SK-N-SH (cell line): ENCODE results near the gene KIF9. TPM values are rescaled to one million over a fixed set of nuclear protein-coding genes. Genes with fewer than 3 reads are reported as not detected.
"Not testable (repeated sequence)": the region's sequence is repeated elsewhere in the genome, so short reads cannot be mapped to it uniquely, and the experiment has no call there.

Source experiments
- CTCF ChIA-PET: fragments of 300-600, 350-600 bp; formaldehyde crosslinking; extraction: SDS; loops from one replicate; lab custom pipeline; 2021; lab: Yijun Ruan, JAX
- POLR2A ChIA-PET: fragments of 350-600 bp; sonication (Branson Sonifier 250); formaldehyde crosslinking; extraction: SDS; loops from one replicate; lab custom pipeline; 2020; ENCODE audit warnings: antibody characterized with exemption, inconsistent platforms; lab: Yijun Ruan, JAX
- DNase-seq: peaks from one replicate; pipeline ENCODE4 v3.0.0; 2012
- H2AFZ ChIP-seq: fragments of 200-600 bp; sonication (generic); 2 replicates; pipeline ENCODE4 v1.8.1; 2016; ENCODE audit warnings: antibody characterized with exemption, mild to moderate bottlenecking, low read depth
- H3F3A ChIP-seq: fragments of 200-600 bp; sonication (generic); replicated peaks from 2 replicates; pipeline ENCODE3; 2016; ENCODE audit warnings: antibody characterized with exemption, mild to moderate bottlenecking; ENCODE audit not compliant: insufficient read depth
- H3K27ac ChIP-seq, 2 experiments: fragments of 200-500 bp in 1 of 2; fragments of 200-600 bp in 1 of 2; sonication (Bioruptor generic) in 1 of 2; sonication (generic), shearing (Covaris generic) in 1 of 2; 2 replicates each; pipeline versions ENCODE4 v1.5.1 to v1.6.1; 2014 to 2016; ENCODE audit warnings: low read depth in 2 of 2, inconsistent platforms in 1 of 2, low read length in 1 of 2, mild to moderate bottlenecking in 1 of 2, mixed read lengths in 1 of 2
- H3K27me3 ChIP-seq: fragments of 200-600 bp; sonication (generic), shearing (Covaris generic); 2 replicates; pipeline ENCODE4 v1.6.1; 2016; ENCODE audit warnings: mixed run types; ENCODE audit not compliant: insufficient read depth
- H3K36me3 ChIP-seq, 2 experiments: fragments of 200-500 bp in 1 of 2; fragments of 200-600 bp in 1 of 2; sonication (Bioruptor generic) in 1 of 2; sonication (generic) in 1 of 2; replicated peaks in 1 of 2; 2 replicates each; pipeline versions ENCODE3 to v1.5.1; 2014 to 2016; ENCODE audit warnings: low read length in 1 of 2, mild to moderate bottlenecking in 1 of 2; ENCODE audit not compliant: insufficient read depth in 2 of 2, control insufficient read depth in 1 of 2
- H3K4me1 ChIP-seq, 2 experiments: fragments of 200-500 bp in 1 of 2; fragments of 200-600 bp in 1 of 2; sonication (Bioruptor generic) in 1 of 2; sonication (generic), shearing (Covaris generic) in 1 of 2; 2 replicates each; pipeline versions ENCODE4 v1.5.1 to v1.6.1; 2014 to 2016; ENCODE audit warnings: low read depth in 1 of 2, low read length in 1 of 2, mixed run types in 1 of 2; ENCODE audit not compliant: insufficient read depth in 2 of 2, control insufficient read depth in 1 of 2
- H3K4me2 ChIP-seq: fragments of 200-600 bp; sonication (generic), shearing (Covaris generic); 2 replicates; pipeline ENCODE4 v1.6.1; 2017; ENCODE audit warnings: mixed run types
- H3K4me3 ChIP-seq, 2 experiments: fragments of 200-500 bp in 1 of 2; fragments of 200-600 bp in 1 of 2; sonication (Bioruptor generic) in 1 of 2; sonication (generic), shearing (Covaris generic) in 1 of 2; 2 replicates each; pipeline versions ENCODE4 v1.5.1 to v1.8.1; 2014 to 2016; ENCODE audit warnings: low read depth in 2 of 2, inconsistent platforms in 1 of 2, low read length in 1 of 2, mild to moderate bottlenecking in 1 of 2, mixed read lengths in 1 of 2, moderate library complexity in 1 of 2
- H3K79me2 ChIP-seq: fragments of 200-600 bp; sonication (generic); 2 replicates; pipeline ENCODE4 v1.8.1; 2017; ENCODE audit warnings: mild to moderate bottlenecking; ENCODE audit not compliant: insufficient read depth
- H3K9ac ChIP-seq: fragments of 200-600 bp; sonication (generic); 2 replicates; pipeline ENCODE4 v1.6.1; 2017; ENCODE audit warnings: mixed run types
- H3K9me2 ChIP-seq: fragments of 200-600 bp; sonication (generic); 2 replicates; pipeline ENCODE4 v1.6.1; 2017; ENCODE audit warnings: mixed run types
- H3K9me3 ChIP-seq: fragments of 200-600 bp; sonication (generic); 2 replicates; pipeline ENCODE4 v1.6.1; 2017; ENCODE audit warnings: mixed run types, mild to moderate bottlenecking, moderate library complexity
- H4K20me1 ChIP-seq: fragments of 200-600 bp; sonication (generic); 2 replicates; pipeline ENCODE4 v1.6.1; 2017; ENCODE audit warnings: mild to moderate bottlenecking, mixed run types; ENCODE audit not compliant: insufficient read depth
- WGBS: methylation state at CpG from one replicate; pipeline ENCODE4 v1.1.6; 2017; ENCODE audit warnings: low lambda C conversion rate; 5-methylcytosine and 5-hydroxymethylcytosine counted together
- polyA plus RNA-seq, 3 experiments: library from polyadenylated mRNA; depleted of rRNA; stranded (reverse); fragments of >200 nt; gene quantifications; 2 replicates each; pipeline ENCODE4 v1.2.3, GENCODE V29; 2012
- small RNA-seq, 7 experiments: library from RNA; depleted of rRNA; stranded (forward); fragments of <200 nt; gene quantifications; one replicate each; pipeline ENCODE3, GENCODE V24; 2012

KIF9 gene
- polyA plus RNA-seq, 1 of the 3 experiments (the other 2 are of a cell fraction) = 31.8 TPM

- POLR2A ChIA-PET, CTCF ChIA-PET: not testable (repeated sequence)
- 95% methylated on average over 12 of the region's 12 CpGs for WGBS
These were observed 102.6 kb downstream of the KIF9 start for GRCh38 chr3:47180011-47180410.

More at GRCh38 chr3:47180011-47180410, 102.6 kb downstream of the KIF9 start:
- not testable (repeated sequence) for H3K4me1 ChIP-seq, H3F3A ChIP-seq, H3K9me2 ChIP-seq, H3K27ac ChIP-seq, H3K36me3 ChIP-seq, H2AFZ ChIP-seq, H3K79me2 ChIP-seq, H3K9ac ChIP-seq, H4K20me1 ChIP-seq, H3K27me3 ChIP-seq, H3K9me3 ChIP-seq, H3K4me3 ChIP-seq, H3K4me2 ChIP-seq, DNase-seq

Small RNA genes within 50 kb of the gene (small RNA-seq; reads per million reads assigned to genes)
- gene SNORD13P3 = 0 to 1.1 (median 0) reads per million in 7 experiments

Other genes with a start within 250 kb of the KIF9 start
- gene SETD2, start 118.7 kb downstream of the KIF9 start, polyA plus RNA-seq (2012; rRNA removed) = 12.1 and 15.3 TPM in 2 replicates
- 47.0 and 55.2 TPM in 2 replicates for gene KLHL18, start 145 bp upstream of the KIF9 start, polyA plus RNA-seq (2012; rRNA removed)
- 4.4 and 10.9 TPM in 2 replicates for gene PTPN23, start 98.2 kb upstream of the KIF9 start, polyA plus RNA-seq (2012; rRNA removed)
- gene SCAP, start 193.1 kb upstream of the KIF9 start, polyA plus RNA-seq (2012; rRNA removed) = 22.2 and 28.0 TPM in 2 replicates
- gene ELP6, start 230.9 kb upstream of the KIF9 start, polyA plus RNA-seq (2012; rRNA removed) = 79.8 and 88.3 TPM in 2 replicates